ENCODE results near the gene DOCK10. TPM values are rescaled to one million over a fixed set of nuclear protein-coding genes. Genes with fewer than 3 reads are reported as not detected.
A peak's percentile ranks its signal among the peaks of the same experiment; 100 is the strongest.

DOCK10 gene
- total RNA-seq, 1 donor from 2014 or later, result 1.1 TPM

DNA sequence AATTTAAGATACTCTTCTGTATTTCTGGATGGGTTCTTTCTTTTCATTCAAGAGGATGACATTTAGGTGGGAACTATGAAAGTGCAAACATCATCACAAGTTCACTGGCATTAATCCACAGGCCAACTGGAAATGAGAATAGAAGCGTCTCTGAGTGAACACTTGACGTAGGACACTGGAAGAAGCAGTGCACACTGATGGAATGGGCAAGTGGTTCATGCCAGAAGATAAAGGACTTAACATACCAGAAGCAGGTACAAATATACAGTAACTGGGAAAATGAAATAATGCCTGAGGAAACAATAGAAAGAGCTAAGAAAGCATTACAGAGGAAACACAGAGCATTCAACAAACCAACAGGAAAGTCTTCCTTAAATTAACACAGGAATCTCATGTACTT is 205.2 kb downstream of the DOCK10 start:
- Histone ChIP-seq H3K36me3 (ENCODE audit: control insufficient read depth, insufficient read depth, low read length) (no peaks in the 10 kb centered on the region), H3K4me3 (ENCODE audit: low read depth, low read length) (no peak overlapping the region), H3K27me3 (ENCODE audit: control insufficient read depth, insufficient read depth, low read length) (no peaks in the 10 kb centered on the region)
- TF ChIP-seq, protein P1, sequence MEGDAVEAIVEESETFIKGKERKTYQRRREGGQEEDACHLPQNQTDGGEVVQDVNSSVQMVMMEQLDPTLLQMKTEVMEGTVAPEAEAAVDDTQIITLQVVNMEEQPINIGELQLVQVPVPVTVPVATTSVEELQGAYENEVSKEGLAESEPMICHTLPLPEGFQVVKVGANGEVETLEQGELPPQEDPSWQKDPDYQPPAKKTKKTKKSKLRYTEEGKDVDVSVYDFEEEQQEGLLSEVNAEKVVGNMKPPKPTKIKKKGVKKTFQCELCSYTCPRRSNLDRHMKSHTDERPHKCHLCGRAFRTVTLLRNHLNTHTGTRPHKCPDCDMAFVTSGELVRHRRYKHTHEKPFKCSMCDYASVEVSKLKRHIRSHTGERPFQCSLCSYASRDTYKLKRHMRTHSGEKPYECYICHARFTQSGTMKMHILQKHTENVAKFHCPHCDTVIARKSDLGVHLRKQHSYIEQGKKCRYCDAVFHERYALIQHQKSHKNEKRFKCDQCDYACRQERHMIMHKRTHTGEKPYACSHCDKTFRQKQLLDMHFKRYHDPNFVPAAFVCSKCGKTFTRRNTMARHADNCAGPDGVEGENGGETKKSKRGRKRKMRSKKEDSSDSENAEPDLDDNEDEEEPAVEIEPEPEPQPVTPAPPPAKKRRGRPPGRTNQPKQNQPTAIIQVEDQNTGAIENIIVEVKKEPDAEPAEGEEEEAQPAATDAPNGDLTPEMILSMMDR (IDR thresholded peaks at IDR 0.05; ENCODE audit: insufficient read depth, low read length, severe bottlenecking), result no peak
- no peak for DNase-seq (ENCODE audit: low read depth)
- FAIRE-seq, result no peak

- no peaks in the 10 kb centered on the region for H3K36me3 ChIP-seq (ENCODE audit: control insufficient read depth, insufficient read depth, low read length)
- TF ChIP-seq, protein P1 (IDR thresholded peaks at IDR 0.05; ENCODE audit: insufficient read depth, low read length, severe bottlenecking), result no peak
- peak; percentile 39 for DNase-seq (ENCODE audit: low read depth)
- no peak for FAIRE-seq
- no peaks in the 10 kb centered on the region for H3K27me3 ChIP-seq (ENCODE audit: control insufficient read depth, insufficient read depth, low read length)
- H3K4me3 ChIP-seq (ENCODE audit: low read depth, low read length), result no peak overlapping the region
Observed at GRCh38 chr2:224836263-224836662, 206.0 kb downstream of the DOCK10 start.

- DNase-seq (ENCODE audit: low read depth), result no peak
- FAIRE-seq, result no peak
- TF ChIP-seq, protein P1 (IDR thresholded peaks at IDR 0.05; ENCODE audit: insufficient read depth, low read length, severe bottlenecking), result no peak
- no peaks in the 10 kb centered on the region for H3K27me3 ChIP-seq (ENCODE audit: control insufficient read depth, insufficient read depth, low read length)
- no peak overlapping the region for H3K4me3 ChIP-seq (ENCODE audit: low read depth, low read length)
- H3K36me3 ChIP-seq (ENCODE audit: control insufficient read depth, insufficient read depth, low read length), result no peaks in the 10 kb centered on the region
Observed at GRCh38 chr2:224835405-224835804, 206.9 kb downstream of the DOCK10 start.

DNA sequence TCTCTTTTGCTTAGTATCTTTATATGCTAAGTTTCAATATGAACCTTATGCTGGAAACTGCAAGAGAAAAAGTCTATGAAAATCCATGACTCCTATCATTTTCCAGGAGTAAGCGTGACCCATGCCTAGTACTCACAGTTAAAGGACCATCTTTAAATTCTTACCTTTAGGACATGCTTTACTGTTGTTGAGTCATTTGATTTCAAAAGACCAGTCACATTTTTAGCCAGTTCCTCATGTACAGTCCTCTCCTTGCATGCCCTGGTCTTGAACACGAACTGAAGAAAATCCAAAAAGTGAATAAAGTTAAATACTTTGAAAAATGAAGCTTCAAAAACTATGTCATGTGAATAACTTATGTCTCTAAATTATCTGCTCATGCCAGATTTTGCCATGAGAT is 208.3 kb downstream of the DOCK10 start:
- FAIRE-seq, result no peak

DNA sequence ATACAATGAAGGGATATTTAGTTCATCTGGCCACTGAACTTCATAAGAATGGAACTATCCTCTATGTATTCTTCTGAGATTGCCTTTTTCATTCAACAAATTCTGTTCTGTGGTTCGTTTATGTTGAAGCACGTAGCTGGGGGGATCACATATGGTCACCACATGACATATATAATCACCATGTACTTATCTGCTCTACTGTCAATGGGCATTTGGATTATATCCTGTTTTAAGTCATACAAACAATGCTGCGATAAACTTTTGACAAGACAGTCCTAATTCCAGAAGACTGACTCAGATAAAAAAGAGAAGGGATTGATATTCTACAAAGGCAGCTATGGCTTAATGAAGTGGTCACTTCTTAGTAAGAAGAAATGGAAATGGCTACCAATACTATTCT is 210.1 kb downstream of the DOCK10 start:
- Histone ChIP-seq H3K27me3 (ENCODE audit: control insufficient read depth, insufficient read depth, low read length) (no peaks in the 10 kb centered on the region), H3K36me3 (ENCODE audit: control insufficient read depth, insufficient read depth, low read length) (no peaks in the 10 kb centered on the region), H3K4me3 (ENCODE audit: low read depth, low read length) (no peak overlapping the region)
- TF ChIP-seq, protein P1 (IDR thresholded peaks at IDR 0.05; ENCODE audit: insufficient read depth, low read length, severe bottlenecking), result no peak
- no peak for FAIRE-seq
- DNase-seq (ENCODE audit: low read depth), result no peak

More for the DNA sequence above, 208.3 kb downstream of the DOCK10 start:
- DNase-seq (ENCODE audit: low read depth), result peak; percentile 60
- H3K4me3 ChIP-seq (ENCODE audit: low read depth, low read length), result no peak overlapping the region
- no peaks in the 10 kb centered on the region for H3K36me3 ChIP-seq (ENCODE audit: control insufficient read depth, insufficient read depth, low read length)
- TF ChIP-seq, protein P1 (IDR thresholded peaks at IDR 0.05; ENCODE audit: insufficient read depth, low read length, severe bottlenecking), result no peak
- no peaks in the 10 kb centered on the region for H3K27me3 ChIP-seq (ENCODE audit: control insufficient read depth, insufficient read depth, low read length)

- Histone ChIP-seq H3K4me3 (ENCODE audit: low read depth, low read length) (no peak overlapping the region), H3K36me3 (ENCODE audit: control insufficient read depth, insufficient read depth, low read length) (no peaks in the 10 kb centered on the region), H3K27me3 (ENCODE audit: control insufficient read depth, insufficient read depth, low read length) (no peaks in the 10 kb centered on the region)
- DNase-seq (ENCODE audit: low read depth) (no peak), FAIRE-seq (no peak)
- TF ChIP-seq, protein P1 (IDR thresholded peaks at IDR 0.05; ENCODE audit: insufficient read depth, low read length, severe bottlenecking), result no peak
Observed at GRCh38 chr2:224831530-224831929, 210.7 kb downstream of the DOCK10 start.

All from bronchial epithelial cell (primary cell).